HL-60 (cell line): Measurements from ENCODE around the gene BOD1L1.

ENCODE experiments used
- DNase-seq, 2 experiments: peaks; one replicate each; pipeline ENCODE4 v3.0.0-alpha.2; 2010 to 2020; ENCODE audit warnings: low read depth in 1 of 2, low spot score in 1 of 2
- H3K27ac ChIP-seq: fragments of 250-450 bp; sonication (Bioruptor Pico); replicated peaks from 2 replicates; pipeline ENCODE4 v1.5.1; 2020; ENCODE audit warnings: mild to moderate bottlenecking, moderate library complexity
- H3K27me3 ChIP-seq: fragments of 250-450 bp; sonication (Bioruptor Pico); 2 replicates; pipeline ENCODE4 v1.5.1; 2021; ENCODE audit warnings: mild to moderate bottlenecking, moderate library complexity; ENCODE audit not compliant: insufficient read depth, poor library complexity, severe bottlenecking
- H3K4me3 ChIP-seq: replicated peaks from 2 replicates; pipeline ENCODE4 v1.5.1; 2011; ENCODE audit warnings: mild to moderate bottlenecking, control low read depth, low read length; ENCODE audit not compliant: insufficient read depth
- CTCF ChIP-seq: IDR thresholded peaks from one replicate; pipeline ENCODE4 v1.5.1; 2011; ENCODE audit warnings: low read length, control low read depth, inconsistent platforms; ENCODE audit not compliant: insufficient read depth
- GABPA ChIP-seq: IDR thresholded peaks from 2 replicates; pipeline ENCODE4 v1.6.1; 2012; ENCODE audit warnings: low read depth
- POLR2AphosphoS5 ChIP-seq: IDR thresholded peaks from 2 replicates; pipeline ENCODE4 v1.6.1; 2012; ENCODE audit warnings: low read depth
- SPI1 ChIP-seq: IDR thresholded peaks from 2 replicates; pipeline ENCODE4 v1.6.1; 2012; ENCODE audit warnings: low read depth, mild to moderate bottlenecking, borderline replicate concordance
- TF ChIP-seq, protein P1 (sequence below): IDR thresholded peaks from 2 replicates; pipeline ENCODE4 v1.6.1; 2012; ENCODE audit warnings: low read depth; ENCODE audit not compliant: insufficient replicate concordance

Gene BOD1L1

GRCh38 chr4:13545394-13545808, 82.1 kb downstream of the BOD1L1 start:
- no peak overlapping the region for H3K27ac ChIP-seq
- peak overlapping the region; percentile 68 for H3K4me3 ChIP-seq

GRCh38 chr4:13544606-13545393, 82.7 kb downstream of the BOD1L1 start:
- H3K4me3 ChIP-seq, result peak overlapping the region; percentile 68
- no peak for TF ChIP-seq CTCF
- no peak for TF ChIP-seq SPI1
- TF ChIP-seq, protein P1, sequence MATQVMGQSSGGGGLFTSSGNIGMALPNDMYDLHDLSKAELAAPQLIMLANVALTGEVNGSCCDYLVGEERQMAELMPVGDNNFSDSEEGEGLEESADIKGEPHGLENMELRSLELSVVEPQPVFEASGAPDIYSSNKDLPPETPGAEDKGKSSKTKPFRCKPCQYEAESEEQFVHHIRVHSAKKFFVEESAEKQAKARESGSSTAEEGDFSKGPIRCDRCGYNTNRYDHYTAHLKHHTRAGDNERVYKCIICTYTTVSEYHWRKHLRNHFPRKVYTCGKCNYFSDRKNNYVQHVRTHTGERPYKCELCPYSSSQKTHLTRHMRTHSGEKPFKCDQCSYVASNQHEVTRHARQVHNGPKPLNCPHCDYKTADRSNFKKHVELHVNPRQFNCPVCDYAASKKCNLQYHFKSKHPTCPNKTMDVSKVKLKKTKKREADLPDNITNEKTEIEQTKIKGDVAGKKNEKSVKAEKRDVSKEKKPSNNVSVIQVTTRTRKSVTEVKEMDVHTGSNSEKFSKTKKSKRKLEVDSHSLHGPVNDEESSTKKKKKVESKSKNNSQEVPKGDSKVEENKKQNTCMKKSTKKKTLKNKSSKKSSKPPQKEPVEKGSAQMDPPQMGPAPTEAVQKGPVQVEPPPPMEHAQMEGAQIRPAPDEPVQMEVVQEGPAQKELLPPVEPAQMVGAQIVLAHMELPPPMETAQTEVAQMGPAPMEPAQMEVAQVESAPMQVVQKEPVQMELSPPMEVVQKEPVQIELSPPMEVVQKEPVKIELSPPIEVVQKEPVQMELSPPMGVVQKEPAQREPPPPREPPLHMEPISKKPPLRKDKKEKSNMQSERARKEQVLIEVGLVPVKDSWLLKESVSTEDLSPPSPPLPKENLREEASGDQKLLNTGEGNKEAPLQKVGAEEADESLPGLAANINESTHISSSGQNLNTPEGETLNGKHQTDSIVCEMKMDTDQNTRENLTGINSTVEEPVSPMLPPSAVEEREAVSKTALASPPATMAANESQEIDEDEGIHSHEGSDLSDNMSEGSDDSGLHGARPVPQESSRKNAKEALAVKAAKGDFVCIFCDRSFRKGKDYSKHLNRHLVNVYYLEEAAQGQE, result no peak
- no peak for TF ChIP-seq POLR2AphosphoS5
- no peak for TF ChIP-seq GABPA
- peak in 1 of 2 experiments; percentile 75 for DNase-seq
- H3K27ac ChIP-seq, result no peak overlapping the region
- H3K27me3 ChIP-seq, result peaks cover 71% of the 10 kb centered on the region

More at GRCh38 chr4:13545394-13545808, 82.1 kb downstream of the BOD1L1 start:
- TF ChIP-seq SPI1 (no peak), GABPA (no peak), POLR2AphosphoS5 (no peak), CTCF (no peak)
- TF ChIP-seq, protein P1, result no peak
- H3K27me3 ChIP-seq, result peaks cover 65% of the 10 kb centered on the region
- DNase-seq, result no peak

DNA sequence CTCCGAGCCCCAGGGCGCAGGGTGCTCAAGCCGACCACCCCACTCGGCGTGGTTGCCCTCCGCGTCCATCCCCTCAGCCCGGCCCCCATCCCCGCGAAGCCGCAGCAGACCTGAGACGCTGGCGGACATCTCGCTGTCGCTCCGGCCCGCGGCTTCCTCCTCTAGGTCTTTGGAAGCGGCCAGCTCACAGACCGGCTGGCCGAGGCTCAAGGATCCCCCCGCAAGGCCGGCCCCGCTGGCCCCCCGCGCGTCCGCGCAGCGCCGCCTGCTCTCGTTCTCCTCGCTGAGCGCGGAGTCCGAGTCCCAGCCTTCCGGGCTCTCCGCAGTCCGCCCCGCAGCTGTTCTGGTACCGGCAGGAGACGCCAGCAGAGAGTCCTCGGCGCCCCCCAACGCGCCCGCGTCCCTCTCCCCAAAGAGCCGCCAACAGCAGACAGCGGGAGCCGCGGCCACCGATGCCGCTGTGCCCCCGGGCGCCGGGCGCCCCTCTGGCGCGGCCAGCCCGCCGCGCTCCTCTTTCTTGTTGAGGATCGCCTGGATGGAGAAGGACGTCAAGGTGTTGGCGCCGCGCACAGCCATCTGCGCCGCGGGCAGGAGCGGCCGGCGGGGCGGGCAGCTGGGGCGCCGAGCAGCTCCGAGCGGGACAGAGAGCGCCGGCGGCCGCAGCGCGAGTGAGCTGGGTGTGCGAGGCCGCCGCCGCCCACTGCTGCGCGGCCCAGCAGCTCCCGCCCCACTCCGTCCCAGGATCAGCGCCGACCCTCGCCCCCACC, 83.5 kb downstream of the BOD1L1 start, which contains the start of gene NKX3-2:
NKX3-2 (minus strand) TSS at position 670 of the 767 bp plus-strand sequence; CDS start at position 576, 94 bp downstream.
- DNase-seq, result no peak
- no peak within 1 kb of the TSS for H3K27ac ChIP-seq
- TF ChIP-seq SPI1, result no peak
- no peak for TF ChIP-seq CTCF
- no peak for TF ChIP-seq POLR2AphosphoS5
- TF ChIP-seq, protein P1, result no peak
- no peak for TF ChIP-seq GABPA
- H3K4me3 ChIP-seq, result peak within 1 kb of the TSS; percentile 68
- peaks cover 79% of the 10 kb centered on the region for H3K27me3 ChIP-seq
